Right ventricle myocardium superior (tissue), 1 donor: ENCODE measurements around the gene MT1F. TPM values are rescaled to one million over a fixed set of nuclear protein-coding genes. Genes with fewer than 3 reads are reported as not detected.

Experiments used
- ATAC-seq: fragments of 200-7000 bp; cut with Tn5 transposase; one replicate; pipeline ENCODE4 v1.9.1; 2020; ENCODE audit warnings: mild to moderate bottlenecking; ENCODE audit not compliant: poor library complexity
- DNase-seq: peaks from one replicate; pipeline ENCODE4 v3.0.0-alpha.2; 2020
- intact Hi-C: fragments of 100-400 bp; cut with DNase I; formaldehyde crosslinking; loops from one replicate; pipeline ENCODE4 v1.11.2; 2022
- total RNA-seq: library from RNA; stranded (reverse); fragmentation: NEBNext Ultra II Directional; extraction: Animal tissue kit (Norgen Biotek cat#: 25700); gene quantifications from one replicate; pipeline ENCODE4 v1.2.1, GENCODE V29; 2021
- donor health status: DM: no; HTN: yes; CAD: no; lungs with severe emphysema.

Gene MT1F
- total RNA-seq, 1 donor from 2014 or later: 2.1 TPM

- DNase-seq (no peak), ATAC-seq (no peak)
- intact Hi-C loops: no loop called here
Observed at GRCh38 chr16:56623637-56624036, 34.1 kb upstream of the MT1F start.

- ATAC-seq (peak; percentile 95), DNase-seq (peak; percentile 92)
- intact Hi-C loops: no loop called here
Observed at GRCh38 chr16:56625140-56625942, 32.4 kb upstream of the MT1F start, which contains the start of gene MT1E. MT1E (plus strand) TSS chr16:56625781; CDS start chr16:56625852, 71 bp downstream.

- peak; percentile 83 for DNase-seq
- intact Hi-C loops: no loop called here
- peak; percentile 75 for ATAC-seq
Observed at GRCh38 chr16:56625943-56626654, 31.7 kb upstream of the MT1F start.

GRCh38 chr16:56626685-56627084 lies 31.1 kb upstream of the MT1F start:
- intact Hi-C loops: no loop called here
- peak; percentile 7 for ATAC-seq
- no peak for DNase-seq

- DNase-seq: no peak
- intact Hi-C loops: no loop called here
- no peak for ATAC-seq
Observed at GRCh38 chr16:56628486-56629350, 29.0 kb upstream of the MT1F start.

- intact Hi-C loops: no loop called here
- no peak for ATAC-seq
Observed at GRCh38 chr16:56629531-56629930, 28.2 kb upstream of the MT1F start.

GRCh38 chr16:56630134-56630533 lies 27.6 kb upstream of the MT1F start:
- DNase-seq: no peak
- ATAC-seq: no peak
- intact Hi-C loops: no loop called here

More at GRCh38 chr16:56629531-56629930, 28.2 kb upstream of the MT1F start:
- no peak for DNase-seq

- ATAC-seq: no peak
- intact Hi-C loops: no loop called here
- no peak for DNase-seq
Observed at GRCh38 chr16:56631197-56631596, 26.6 kb upstream of the MT1F start.

GRCh38 chr16:56631832-56632155 lies 26.0 kb upstream of the MT1F start:
- no peak for DNase-seq
- ATAC-seq: no peak
- intact Hi-C loops: no loop called here

GRCh38 chr16:56632156-56632847 lies 25.5 kb upstream of the MT1F start, which contains the start of gene MT1M:
MT1M (plus strand) TSS chr16:56632659; CDS start chr16:56632732, 73 bp downstream.
- ATAC-seq (peak; percentile 86), DNase-seq (peak; percentile 86)
- intact Hi-C loops: no loop called here

- DNase-seq: no peak
- ATAC-seq: no peak
- intact Hi-C loops: no loop called here
Observed at GRCh38 chr16:56632848-56633365, 24.9 kb upstream of the MT1F start.

- DNase-seq (no peak), ATAC-seq (no peak)
- intact Hi-C loops: no loop called here
Observed at GRCh38 chr16:56633535-56633934, 24.2 kb upstream of the MT1F start.

- DNase-seq (no peak), ATAC-seq (no peak)
- intact Hi-C loops: no loop called here
Observed at GRCh38 chr16:56634715-56635440, 22.9 kb upstream of the MT1F start.

- ATAC-seq: no peak
- intact Hi-C loops: no loop called here
- no peak for DNase-seq
Observed at GRCh38 chr16:56635441-56635967, 22.3 kb upstream of the MT1F start.

- no peak for ATAC-seq
- no peak for DNase-seq
- intact Hi-C loops: no loop called here
Observed at GRCh38 chr16:56636616-56637413, 20.9 kb upstream of the MT1F start.

GRCh38 chr16:56637814-56638750 lies 19.7 kb upstream of the MT1F start, which contains the start of gene MT1A:
MT1A (plus strand) TSS chr16:56638666; CDS start chr16:56638739, 73 bp downstream.
- intact Hi-C loops: no loop called here
- DNase-seq (peak; percentile 90), ATAC-seq (peak; percentile 94)
